GM18858 (cell line): Measurements from ENCODE around the gene TBC1D32.
"Not testable (repeated sequence)": the region's sequence is repeated elsewhere in the genome, so short reads cannot be mapped to it uniquely, and the experiment has no call there.

ENCODE experiments used
- ATAC-seq: cut with Tn5 transposase; IDR thresholded peaks from one replicate; pipeline ENCODE4 v1.9.1; 2021; ENCODE audit not compliant: unreplicated experiment

TBC1D32 gene

DNA sequence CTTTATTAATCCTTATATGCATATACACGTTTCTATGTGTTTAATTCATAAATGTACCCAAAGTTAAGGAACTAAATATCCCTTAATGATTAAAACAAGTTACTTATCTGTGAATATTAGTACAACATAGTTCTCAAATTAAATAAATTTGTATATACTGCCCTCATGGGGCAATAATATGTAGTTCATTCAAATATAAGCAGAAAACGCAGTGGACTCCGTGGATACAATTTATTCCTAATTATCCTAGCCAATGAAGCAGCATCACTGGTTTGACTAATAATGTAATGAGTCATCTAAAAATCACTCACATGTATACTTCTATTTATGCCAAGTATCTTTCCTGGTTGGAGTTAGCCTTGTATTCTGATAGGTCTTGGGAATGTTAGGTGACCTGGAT lies 111.6 kb downstream of the TBC1D32 start:
- no peak for ATAC-seq

DNA sequence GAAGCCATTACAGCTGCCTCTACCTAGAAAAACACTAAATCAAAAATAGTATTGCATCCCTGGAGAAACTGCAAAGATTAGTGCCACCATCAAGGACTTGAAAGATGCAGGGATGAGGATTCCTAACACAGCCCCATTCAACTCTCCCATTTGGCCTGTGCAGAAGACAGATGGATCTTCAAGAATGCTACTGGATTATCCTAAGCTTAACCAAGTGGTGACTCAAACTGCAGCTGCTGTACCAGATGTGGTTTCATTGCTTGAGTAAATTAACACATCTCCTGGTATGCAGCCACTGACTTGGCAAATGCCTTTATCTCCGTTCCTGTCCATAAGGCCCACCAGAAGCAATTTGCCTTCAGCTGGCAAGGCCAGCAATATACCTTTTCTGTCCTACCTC lies 117.4 kb downstream of the TBC1D32 start:
- ATAC-seq, result no peak

DNA sequence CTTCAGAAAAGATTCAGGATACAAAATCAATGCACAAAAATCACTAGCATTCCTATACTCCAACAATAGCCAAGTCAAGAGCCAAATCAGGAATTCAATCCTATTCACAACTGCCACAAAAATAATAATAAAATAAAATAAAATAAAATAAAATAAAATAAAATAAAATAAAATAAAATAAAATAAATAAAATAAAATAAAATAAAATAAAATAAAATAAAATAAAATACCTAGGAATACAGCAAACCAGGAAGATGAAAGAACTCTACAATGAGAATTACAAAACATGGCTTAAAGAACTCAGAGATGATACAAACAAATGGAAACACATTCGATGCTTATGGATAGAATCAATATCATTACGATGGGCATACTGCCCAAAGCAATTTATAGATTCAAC lies 120.9 kb downstream of the TBC1D32 start:
- ATAC-seq, result not testable (repeated sequence)

DNA sequence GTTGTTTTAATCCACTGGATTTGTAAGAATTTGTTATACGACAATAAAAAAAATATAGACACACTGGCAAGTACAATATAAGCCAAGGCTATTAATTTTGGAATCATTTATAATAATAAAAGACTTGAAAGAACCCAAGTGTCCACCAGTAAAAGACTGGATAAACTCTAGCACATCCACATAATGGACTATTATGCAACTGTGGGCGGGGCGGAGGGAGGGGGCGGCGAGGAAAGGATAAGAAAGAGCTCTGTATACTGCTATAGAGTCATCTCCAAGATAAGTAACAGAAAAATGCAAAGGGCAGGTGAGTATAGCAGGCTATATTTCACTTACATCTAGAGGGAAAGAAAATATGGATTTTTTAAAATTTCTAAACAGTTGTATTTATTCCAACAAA lies 123.3 kb downstream of the TBC1D32 start:
- ATAC-seq, result no peak

DNA sequence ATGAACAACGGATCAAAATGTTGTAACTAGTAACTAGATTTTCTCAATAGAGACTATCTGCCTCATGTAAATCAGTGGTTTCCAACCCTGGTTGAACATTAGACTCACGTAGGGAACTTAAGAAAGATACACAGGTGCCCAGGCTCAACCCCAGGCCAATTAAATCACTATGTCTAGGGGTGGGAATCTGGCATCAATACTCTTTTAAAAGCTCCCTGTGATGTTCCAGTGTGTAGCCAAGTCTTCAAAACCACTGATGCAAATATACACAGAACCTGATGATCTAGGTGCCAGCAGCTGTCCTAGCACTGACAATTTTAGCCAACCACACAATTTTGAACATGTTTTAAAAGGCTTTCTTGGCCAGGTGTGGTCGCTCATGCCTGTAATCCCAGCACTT lies 128.7 kb downstream of the TBC1D32 start:
- ATAC-seq, result no peak

DNA sequence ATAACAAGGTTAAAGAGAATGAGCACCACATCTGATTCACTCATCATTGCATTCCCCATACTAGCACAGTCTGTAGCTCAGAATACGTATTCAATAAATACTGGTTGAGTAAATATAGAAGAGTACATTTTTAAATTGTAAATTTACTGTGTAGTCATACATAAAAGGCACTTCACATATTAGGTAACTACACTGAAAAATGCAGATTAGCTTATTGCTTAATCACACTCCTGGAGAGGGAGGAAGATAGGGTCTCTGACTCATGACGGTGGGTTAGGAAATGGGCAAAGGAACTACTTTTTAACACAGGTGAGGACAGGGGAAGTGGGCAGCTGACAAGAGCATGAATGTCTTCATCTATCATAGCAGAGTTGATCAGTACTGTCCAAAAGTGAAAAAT lies 133.2 kb downstream of the TBC1D32 start:
- ATAC-seq, result no peak

DNA sequence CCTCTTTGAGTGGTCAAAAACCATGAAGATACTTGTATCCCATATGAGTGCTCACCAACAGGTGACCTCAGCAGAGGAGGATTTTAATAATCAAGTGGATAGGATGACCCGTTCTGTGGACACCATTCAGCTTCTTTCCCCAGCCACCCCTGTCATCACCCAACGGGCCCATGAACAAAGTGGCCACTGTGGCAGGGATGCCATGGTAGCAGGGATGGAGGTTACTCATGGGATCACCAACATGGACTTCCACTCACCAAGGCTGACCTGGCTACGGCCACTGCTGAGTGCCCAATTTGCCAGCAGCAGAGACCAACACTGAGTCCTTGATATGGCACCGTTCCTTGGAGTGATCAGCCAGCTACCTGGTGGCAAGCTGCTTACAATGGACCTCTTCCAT lies 138.2 kb downstream of the TBC1D32 start:
- ATAC-seq, result not testable (repeated sequence)

DNA sequence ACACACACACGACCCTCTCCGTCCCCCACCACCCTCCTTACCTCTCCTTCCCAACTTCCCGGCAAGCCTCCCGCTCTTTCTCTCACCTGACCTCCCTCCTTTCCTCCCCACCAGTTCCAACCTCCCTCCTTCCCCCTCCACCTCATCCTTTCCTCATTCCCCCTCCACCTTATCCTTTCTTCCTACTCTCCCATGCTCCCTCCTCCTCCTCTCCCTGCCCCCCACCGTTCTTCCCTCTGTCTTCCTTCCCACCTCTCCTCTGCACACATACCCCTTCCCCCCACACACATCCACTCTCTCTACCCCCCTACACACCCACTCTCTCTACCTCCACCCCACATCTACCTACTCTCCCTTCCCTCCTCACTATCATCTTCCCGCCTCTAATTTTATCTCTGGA lies 144.2 kb downstream of the TBC1D32 start:
- ATAC-seq, result no peak

DNA sequence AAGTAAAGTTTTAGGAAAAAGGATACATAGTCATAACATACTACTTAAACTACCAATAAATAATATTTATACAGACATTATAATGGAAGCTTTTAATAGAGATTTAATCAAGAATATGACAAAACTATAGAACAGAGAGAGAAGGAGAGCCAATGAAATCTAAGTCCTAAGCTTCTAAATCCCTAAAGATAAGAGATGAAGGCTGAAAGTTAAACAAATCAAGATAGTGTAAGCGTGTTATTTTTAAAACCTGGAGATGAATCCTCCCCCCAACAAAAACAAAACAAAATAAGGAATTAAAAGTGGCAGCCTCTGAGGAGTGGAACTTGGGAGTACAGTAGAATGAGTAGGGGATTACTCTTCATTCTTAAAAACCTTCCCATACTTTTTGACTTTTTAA lies 145.9 kb downstream of the TBC1D32 start:
- no peak for ATAC-seq

DNA sequence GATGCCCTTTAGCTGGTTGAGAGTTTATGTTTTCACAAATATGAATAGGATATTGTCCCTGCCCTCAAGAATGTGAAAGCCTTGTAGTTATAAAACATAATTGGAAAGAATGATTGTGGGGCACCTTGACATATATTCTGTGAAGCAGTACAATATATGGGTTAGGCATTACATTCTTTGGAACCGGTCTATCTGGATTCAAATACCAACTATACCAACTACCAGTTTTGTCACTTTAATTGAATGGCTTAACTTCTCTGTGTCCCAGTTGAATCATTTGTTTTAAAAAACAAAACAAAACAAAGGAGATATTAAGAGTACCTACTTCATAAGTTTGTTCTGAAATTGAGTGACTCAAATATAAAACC lies 146.5 kb downstream of the TBC1D32 start:
- no peak for ATAC-seq

DNA sequence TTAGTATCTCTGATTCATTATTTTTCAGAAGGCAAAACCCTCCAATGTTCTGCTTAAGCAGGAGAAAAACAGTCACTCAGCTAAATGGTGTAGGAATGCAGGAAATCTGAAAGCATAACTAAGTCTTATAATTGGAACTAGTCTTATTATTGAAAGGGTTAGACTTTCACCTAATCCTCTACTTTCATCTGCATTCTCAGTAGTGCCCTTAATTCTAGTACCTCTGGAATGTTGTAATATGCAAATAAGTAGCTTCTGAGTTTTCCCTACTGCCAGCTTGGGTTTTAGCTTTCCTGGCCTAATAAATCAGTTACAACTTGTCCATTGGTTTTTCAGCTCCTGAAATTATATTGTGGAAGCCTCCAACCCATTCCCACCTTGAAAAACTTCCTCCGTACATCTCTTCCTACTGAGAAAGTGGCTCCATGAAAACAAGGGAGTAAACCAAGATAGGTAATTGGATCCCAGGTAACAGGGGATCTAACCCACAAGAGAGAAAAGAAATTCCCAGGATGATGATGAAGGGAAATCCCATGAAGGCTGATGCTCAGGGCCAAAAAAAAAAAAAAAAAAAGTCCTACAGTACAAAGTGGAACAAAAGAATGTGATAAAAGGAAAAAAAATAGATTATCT lies 147.0 kb downstream of the TBC1D32 start:
- no peak for ATAC-seq

DNA sequence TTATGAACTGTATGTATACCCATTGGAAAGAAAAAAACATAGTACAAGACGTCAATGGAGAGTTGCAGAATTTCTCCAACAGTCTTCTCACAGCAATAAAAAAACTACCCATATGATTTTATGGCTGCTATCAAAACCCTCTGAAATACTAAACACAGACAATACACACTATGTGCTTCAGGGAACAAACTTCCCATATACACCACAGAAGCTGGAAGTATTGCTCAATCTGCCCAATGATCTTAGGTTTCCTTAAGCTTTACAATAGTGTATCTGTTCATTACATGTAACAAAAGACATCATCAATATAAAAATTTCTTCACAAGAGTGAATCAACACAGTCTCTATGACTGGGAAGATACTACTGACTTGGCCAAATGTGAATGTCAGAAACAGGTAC lies 150.5 kb downstream of the TBC1D32 start:
- no peak for ATAC-seq

DNA sequence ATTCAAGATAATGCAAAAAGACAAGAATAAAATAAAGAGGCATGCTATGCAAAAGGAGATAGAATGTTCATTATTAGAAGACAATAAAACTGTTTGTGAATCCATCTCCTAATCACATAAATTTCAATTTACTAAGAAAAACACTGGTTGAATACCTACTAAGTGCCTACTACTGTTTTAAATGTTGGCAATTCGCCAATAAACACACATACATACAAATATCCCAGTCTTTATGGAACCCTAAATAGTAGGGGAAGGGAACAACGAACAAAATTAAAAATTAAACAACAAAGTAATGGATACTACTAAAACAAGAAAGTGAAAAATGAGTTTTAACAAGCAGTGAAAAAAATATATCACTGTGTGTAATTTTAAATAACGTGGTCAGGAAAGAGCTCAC lies 158.5 kb downstream of the TBC1D32 start:
- ATAC-seq, result no peak

DNA sequence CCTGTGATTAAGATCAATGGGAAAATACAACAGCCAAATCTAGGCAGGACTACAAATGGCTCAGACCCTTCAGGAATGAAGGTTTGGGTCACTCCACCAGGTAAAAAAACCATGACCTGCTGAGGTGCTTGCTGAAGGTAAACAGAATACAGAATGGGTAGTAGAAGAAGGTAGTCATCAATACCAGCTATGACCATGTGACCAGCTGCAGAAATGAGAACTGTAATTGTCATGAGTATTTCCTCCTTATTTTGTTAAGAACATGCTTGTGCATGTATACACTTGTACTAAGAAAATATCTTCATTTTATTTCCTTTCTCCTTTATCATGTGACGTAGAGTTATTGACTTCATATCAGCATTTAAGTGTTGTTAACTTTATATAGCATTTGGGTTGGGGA lies 161.8 kb downstream of the TBC1D32 start:
- ATAC-seq, result not testable (repeated sequence)

DNA sequence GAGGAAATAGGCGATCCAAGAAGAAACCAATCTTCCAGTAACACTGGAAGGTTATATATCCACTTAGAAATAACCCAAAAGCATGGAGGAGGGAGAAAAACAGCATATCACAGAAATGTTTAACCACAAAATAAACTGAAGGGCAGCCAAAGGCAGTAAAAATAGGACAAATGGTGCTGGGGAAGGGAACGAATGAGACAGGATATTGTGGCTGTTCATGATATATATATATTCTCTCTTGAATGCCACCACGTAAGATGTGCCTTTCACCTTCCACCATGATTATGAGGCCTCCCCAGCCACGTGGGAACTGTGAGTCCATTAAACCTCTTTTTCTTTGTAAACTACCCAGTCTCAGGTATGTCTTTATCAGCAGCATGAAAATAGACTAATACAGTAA lies 162.4 kb downstream of the TBC1D32 start:
- no peak for ATAC-seq

DNA sequence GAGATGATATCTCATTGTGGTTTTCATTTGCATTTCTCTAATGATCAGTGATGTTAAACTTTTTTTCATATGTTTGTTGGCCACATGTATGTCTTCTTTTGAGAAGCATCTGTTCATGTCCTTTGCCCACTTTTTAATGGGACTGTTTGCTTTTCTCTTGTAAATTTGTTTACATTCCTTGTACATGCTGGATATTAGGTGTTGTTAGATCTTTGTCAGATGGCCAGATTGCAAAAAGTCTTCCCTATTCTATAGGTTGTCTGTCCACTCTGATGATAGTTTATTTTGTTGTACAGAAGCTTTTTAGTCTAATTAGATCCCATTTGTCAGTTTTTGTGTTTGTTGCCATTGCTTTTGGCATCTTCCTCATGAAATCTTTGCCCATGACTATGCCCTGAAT lies 172.4 kb downstream of the TBC1D32 start:
- ATAC-seq, result no peak

DNA sequence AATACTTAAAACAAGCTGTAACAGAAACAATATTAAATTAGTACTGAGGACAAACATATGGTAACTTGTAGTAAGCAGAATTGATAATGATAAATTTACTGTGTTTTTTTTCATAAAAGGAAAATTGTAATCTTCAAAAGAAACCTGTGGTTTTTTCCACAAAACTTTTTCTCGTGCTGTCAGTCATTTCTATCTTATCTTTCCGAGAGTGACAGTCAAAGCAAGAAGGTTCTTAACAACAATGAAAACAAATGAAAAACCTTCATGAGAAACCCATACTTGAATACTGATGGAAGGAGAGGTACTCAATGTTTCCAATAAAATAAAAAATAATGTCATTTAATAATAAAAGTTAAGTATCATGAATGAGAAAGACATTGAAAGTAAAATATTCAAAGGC lies 174.0 kb downstream of the TBC1D32 start:
- ATAC-seq, result no peak

DNA sequence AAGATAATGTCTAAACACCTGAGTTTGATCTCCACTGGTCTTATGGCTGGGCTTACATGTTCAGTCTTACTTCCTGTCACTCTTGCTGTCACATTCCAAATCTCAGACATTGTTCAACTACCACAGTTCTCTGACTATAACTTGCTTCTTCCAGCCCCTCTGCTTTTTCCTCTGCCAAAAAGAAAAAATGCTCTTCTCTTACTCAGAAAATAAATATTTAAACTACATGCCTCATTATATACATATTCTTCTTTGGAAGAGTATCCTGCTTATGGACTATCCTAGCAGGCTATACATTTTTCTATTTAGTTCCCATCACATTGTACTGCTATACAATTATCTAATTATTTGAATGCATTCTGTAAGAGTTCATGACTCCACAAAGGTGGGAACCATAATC lies 175.4 kb downstream of the TBC1D32 start:
- no peak for ATAC-seq

DNA sequence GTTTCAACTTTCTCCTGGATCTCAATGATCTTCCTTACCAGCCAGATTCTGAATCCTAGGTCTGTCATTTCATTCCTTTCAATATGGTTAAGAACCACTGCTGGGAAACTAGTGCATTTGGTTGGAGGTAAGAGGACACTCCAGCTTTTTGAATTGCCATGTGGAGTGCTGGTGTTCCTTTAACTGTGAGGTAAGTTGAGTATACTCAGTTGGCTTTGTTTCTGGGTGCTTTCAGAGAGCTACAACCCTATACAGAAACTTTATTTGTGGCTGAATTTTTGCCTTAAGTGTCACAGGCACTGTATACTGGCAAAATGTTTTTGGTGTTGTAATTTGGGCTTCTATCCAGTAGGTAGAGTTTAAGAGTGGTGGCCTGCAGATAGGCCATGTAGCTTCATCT lies 175.8 kb downstream of the TBC1D32 start:
- ATAC-seq, result no peak

DNA sequence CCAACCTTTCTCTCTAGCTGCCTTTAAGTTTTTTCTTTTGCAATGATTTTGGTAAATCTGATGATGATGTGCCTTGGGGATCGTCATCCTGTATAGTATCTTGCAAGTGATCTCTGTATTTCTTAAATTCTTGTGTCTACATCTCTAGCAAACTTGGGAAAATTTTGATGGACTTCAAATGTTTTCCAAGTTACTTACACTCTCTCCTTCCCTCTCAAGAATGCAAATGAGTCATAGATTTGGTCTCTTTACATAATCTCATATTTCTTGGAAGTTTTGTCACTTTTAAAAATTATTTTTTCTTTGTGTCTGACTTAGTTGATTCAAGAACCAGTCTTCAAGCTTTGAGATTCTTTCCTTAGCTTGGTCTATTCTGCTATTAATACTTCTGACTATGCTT lies 176.4 kb downstream of the TBC1D32 start:
- no peak for ATAC-seq

DNA sequence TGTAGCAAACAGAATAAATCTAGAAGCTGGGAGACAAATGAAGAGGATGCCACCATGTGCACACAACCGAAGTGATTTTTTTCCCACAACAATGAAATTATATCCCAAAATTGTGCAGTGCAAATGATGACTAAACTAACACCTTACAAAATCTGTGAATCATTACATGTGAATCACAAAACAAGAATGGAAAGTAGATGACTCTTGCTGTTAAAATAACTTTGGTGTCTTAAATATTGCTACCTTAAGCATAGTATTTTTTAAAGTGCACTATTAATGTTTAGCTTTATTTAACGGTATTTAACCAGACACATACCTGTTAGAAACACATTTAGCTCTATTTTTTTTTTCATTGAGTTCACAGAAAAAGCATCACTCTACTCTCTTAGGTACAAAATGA lies 190.8 kb downstream of the TBC1D32 start:
- ATAC-seq, result no peak

DNA sequence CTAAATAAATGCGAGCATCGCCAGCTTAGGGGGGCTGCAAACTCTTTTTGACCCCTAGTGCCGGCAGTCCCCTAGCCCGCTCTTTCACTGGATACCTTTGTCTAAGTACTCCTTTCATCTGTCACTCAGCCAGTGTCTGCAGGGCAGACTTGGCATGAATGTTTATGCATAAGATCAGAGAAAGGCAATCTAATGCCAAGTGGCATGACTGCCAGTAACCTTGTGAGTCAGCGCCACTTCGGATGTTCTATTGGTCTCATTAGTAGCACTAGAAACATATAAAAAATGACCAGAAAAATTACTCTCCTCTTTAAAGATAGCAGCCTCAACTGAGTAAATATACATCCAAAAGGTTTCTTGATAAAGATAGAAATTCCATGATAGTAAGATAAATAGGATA lies 192.2 kb downstream of the TBC1D32 start:
- no peak for ATAC-seq

DNA sequence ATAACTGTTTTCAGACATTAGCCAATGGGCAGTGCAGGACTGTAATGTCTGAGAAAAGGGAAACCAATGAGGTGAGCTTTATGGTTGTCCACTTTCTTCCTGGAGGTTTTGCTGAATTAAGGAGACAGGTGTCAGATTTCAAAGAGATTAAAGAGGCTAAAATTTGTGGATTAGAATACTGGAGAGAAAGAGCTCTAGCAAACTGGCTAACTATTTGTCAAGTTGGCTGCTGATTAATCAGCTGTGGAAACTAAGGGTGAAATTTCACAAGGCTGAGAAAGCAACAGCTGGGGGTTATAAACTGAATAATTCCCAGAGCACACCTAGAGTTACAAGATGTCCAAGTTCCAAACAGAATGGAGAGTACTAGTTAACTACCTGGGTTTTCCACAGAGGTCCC lies 198.9 kb downstream of the TBC1D32 start:
- no peak for ATAC-seq

DNA sequence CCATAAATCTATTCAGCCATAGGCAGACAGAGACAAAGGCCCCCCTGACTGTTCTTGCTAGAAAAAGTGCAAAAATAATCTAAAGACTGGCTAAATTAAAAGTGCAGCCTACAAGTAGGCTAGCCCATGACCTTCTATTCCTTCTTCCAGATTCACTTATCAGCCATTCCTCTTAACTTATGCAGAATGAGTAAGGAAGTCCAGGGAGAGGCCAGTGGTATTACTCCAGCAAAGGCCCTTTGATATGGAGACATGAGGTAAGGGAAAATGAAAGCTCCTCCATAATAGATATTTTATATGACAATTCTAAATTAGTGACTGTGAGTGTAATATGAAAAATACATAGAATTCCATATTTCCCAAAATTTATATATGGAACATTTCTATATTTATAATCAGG lies 199.4 kb downstream of the TBC1D32 start:
- no peak for ATAC-seq
